SK-N-MC (cell line): Measurements from ENCODE around the gene CD300LF.

Source experiments
- EZH2 ChIP-seq: fragments of 200-600 bp; sonication (generic); IDR thresholded peaks from one replicate; pipeline ENCODE4 v1.6.1; 2017; ENCODE audit warnings: antibody characterized with exemption
- FOXP2 ChIP-seq: optimal IDR thresholded peaks from 2 replicates; pipeline ENCODE3; 2011; ENCODE audit warnings: mild to moderate bottlenecking, moderate library complexity; ENCODE audit not compliant: insufficient read depth; ENCODE audit errors: extremely low read length, control extremely low read depth
- POLR2AphosphoS5 ChIP-seq: IDR thresholded peaks from 2 replicates; pipeline ENCODE4 v1.6.1; 2012; ENCODE audit warnings: mild to moderate bottlenecking, low read depth, low read length, borderline replicate concordance

DNA sequence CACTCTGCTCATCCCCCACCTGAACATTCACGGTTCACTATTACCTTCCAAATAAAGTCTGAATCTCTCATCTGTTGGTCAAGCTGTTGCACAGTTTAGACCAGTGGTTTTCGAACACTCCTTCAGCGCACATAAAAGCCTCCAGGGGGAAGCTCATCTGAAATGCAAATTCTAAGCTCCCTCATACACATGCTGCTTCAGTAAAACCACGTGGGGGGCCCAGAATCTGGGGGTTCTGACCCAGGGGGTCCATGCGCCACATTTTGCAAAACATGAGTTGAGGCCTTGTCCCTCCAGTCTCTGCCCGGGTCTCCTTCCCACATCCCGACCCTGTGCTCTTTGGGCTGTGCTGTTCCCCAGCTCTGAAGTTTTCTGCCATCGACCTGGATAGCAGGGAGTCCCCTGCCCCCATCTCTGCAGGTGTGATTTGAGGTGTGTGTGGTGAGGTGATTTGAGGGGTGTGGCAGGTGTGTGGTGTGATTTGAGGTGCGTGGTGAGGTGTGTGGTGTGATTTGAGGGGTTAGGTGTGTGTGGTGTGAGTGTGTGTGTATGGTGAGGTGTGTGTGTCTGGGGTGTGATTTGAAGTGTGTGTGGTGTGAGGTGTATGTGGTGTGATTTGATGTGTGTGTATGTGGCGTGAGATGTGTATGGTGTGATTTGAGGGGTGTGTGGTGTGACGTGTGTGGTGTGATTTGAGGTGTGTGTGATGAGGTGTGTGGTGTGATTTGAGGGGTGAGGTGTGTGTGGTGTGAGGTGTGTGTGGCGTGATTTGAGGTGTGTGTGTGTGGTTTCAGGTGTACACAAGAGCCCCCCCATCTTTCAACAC is 19.5 kb upstream of the CD300LF start:
- TF ChIP-seq EZH2 (no peak), POLR2AphosphoS5 (no peak), FOXP2 (no peak)
